Measurements from ENCODE around the gene COMT. TPM values are rescaled to one million over a fixed set of nuclear protein-coding genes. Genes with fewer than 3 reads are reported as not detected.

COMT gene
- total RNA-seq, 2 experiments from 2014 or later = 11.3 to 11.4 TPM

DNA sequence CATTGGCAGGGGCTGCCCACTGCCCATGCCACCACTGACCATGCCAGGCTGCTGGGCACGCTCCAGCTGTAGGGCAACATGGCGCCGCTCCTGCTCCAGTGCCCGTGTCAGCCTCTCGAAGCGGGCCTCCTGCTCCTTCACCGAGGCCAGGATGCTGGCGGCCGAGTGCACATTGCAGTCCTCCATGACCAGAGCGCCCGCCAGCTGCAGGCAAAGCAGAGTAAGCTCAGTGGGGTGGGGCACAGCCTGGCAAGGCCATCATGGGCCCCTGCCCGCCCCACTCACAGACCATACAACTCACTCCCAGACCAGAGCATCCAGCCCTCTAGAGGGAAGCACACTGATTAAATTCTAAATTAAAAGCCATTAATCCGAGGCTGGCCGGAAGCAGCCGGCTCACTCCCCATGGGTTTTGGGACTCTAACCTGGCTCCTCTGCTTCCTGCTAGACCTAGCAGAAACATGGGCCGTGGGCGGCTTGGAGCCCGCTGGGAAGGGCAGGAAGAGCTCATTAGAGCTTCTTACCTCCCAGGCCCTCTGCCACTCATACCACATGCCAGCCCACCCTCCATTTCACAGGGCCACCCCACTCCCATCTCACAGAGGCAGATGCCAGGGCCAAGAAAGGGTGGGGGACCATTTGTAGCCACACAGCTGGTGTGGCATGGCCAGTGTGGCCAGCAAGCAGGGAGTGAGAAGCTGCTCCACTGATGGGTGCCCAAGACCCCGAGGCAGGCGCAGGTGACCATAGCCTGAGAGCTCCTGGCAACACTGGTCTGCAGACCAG, 49.2 kb downstream of the COMT start:
- no peak overlapping the region for H3K27ac Mint-ChIP-seq

DNA sequence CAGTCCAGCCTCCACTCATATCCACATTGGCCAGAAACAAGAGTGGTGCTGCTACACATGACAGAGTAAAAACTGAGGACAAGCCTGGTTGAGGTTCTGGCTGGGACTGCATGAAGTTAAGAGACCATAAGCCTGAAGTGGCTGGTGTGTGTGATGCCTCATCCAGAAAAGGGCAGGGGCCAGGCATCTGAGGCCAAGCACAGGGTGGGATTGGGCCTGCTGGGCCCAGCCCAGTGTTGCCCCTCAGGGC, 49.7 kb downstream of the COMT start:
- H3K36me3 Mint-ChIP-seq (ENCODE audit: low read depth) = no peaks in the 10 kb centered on the region
- H3K4me1 Mint-ChIP-seq (ENCODE audit: low read depth) = no peaks in the 10 kb centered on the region
- TF ChIP-seq, protein P1, sequence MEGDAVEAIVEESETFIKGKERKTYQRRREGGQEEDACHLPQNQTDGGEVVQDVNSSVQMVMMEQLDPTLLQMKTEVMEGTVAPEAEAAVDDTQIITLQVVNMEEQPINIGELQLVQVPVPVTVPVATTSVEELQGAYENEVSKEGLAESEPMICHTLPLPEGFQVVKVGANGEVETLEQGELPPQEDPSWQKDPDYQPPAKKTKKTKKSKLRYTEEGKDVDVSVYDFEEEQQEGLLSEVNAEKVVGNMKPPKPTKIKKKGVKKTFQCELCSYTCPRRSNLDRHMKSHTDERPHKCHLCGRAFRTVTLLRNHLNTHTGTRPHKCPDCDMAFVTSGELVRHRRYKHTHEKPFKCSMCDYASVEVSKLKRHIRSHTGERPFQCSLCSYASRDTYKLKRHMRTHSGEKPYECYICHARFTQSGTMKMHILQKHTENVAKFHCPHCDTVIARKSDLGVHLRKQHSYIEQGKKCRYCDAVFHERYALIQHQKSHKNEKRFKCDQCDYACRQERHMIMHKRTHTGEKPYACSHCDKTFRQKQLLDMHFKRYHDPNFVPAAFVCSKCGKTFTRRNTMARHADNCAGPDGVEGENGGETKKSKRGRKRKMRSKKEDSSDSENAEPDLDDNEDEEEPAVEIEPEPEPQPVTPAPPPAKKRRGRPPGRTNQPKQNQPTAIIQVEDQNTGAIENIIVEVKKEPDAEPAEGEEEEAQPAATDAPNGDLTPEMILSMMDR (IDR thresholded peaks at IDR 0.05) = no peak
- H3K4me3 Mint-ChIP-seq = no peak overlapping the region
- ATAC-seq (ENCODE audit: poor library complexity) (no peak), DNase-seq (no peak)
- Histone ChIP-seq H3K9me3 (ENCODE audit: control insufficient read depth in 1 of 2, insufficient read depth in 1 of 2, low read length in 2 of 2) (no peaks in the 10 kb centered on the region), H3K4me3 (ENCODE audit: low read length) (no peak overlapping the region), H3K27me3 (ENCODE audit: control insufficient read depth in 1 of 2, insufficient read depth in 2 of 2, low read length in 2 of 2) (no peaks in the 10 kb centered on the region), H3K27ac (ENCODE audit: low read depth in 1 of 2, low read length in 2 of 2) (no peak overlapping the region), H3K4me1 (ENCODE audit: insufficient read depth, low read length) (peaks cover 10% of the 10 kb centered on the region), H3K36me3 (ENCODE audit: insufficient read depth, low read length) (no peaks in the 10 kb centered on the region)
- intact Hi-C loops (cut with DNase I, micrococcal nuclease) = no loop called here
- CTCF ChIA-PET = no interaction called here
- no peaks in the 10 kb centered on the region for H3K27me3 Mint-ChIP-seq
- POLR2A ChIA-PET = no interaction called here
- H3K27ac Mint-ChIP-seq = no peak overlapping the region
- no peaks in the 10 kb centered on the region for H3K9me3 Mint-ChIP-seq

More for the DNA sequence above, 49.2 kb downstream of the COMT start:
- intact Hi-C loops (cut with DNase I, micrococcal nuclease) = no loop called here
- H3K27me3 ChIP-seq (ENCODE audit: control insufficient read depth in 1 of 2, insufficient read depth in 2 of 2, low read length in 2 of 2) = no peaks in the 10 kb centered on the region
- peaks cover 15% of the 10 kb centered on the region for H3K4me1 ChIP-seq (ENCODE audit: insufficient read depth, low read length)
- ChIA-PET CTCF (no interaction called here), POLR2A (no interaction called here)
- no peaks in the 10 kb centered on the region for H3K9me3 Mint-ChIP-seq
- TF ChIP-seq, protein P1 (IDR thresholded peaks at IDR 0.05) = no peak
- H3K36me3 ChIP-seq (ENCODE audit: insufficient read depth, low read length) = no peaks in the 10 kb centered on the region
- no peaks in the 10 kb centered on the region for H3K4me1 Mint-ChIP-seq (ENCODE audit: low read depth)
- no peak overlapping the region for H3K27ac ChIP-seq (ENCODE audit: low read depth in 1 of 2, low read length in 2 of 2)
- H3K4me3 Mint-ChIP-seq = no peak overlapping the region
- DNase-seq (no peak), ATAC-seq (ENCODE audit: poor library complexity) (no peak)
- H3K36me3 Mint-ChIP-seq (ENCODE audit: low read depth) = no peaks in the 10 kb centered on the region
- H3K9me3 ChIP-seq (ENCODE audit: control insufficient read depth in 1 of 2, insufficient read depth in 1 of 2, low read length in 2 of 2) = no peaks in the 10 kb centered on the region
- H3K27me3 Mint-ChIP-seq = no peaks in the 10 kb centered on the region
- no peak overlapping the region for H3K4me3 ChIP-seq (ENCODE audit: low read length)

DNA sequence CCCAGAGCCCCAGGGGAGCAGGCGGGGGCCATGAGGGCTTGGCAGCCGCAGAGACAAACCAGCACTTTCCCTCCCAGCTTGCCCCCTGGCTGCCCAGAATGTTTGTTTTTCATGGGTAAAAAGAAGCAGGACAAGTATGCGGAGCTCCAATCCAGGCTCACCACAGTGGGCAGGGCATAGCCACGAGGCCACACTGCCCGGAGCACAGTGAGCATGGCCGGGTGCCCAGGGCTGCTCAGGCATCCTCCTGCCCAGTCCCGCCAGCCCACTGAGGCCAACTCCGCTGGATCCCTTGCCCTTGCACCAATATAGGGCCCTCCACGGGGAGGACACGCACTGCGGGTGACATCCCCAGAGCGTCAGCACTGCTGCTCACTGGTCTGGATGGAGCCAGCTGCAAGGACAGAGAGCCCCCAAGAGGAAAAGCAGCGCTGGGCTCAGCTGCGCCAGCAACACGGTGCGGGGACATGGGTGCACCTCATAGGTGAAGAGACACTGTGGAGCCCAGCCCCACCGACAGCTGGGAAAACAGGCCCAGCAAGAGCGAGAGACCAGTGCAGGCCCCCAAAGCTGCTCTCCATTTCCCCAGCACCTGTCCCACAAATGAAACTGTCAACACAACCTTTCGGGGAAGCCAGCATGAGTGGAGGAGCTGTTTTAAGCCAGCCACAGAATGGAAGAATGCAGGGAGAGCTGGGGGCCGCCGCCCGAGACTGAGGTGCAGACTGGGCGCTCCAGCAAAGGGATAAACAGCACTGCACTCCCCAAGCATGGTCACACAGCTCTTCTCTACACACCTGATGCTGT, 50.3 kb downstream of the COMT start:
- CTCF ChIA-PET = no interaction called here
- Mint-ChIP-seq H3K36me3 (ENCODE audit: low read depth) (no peaks in the 10 kb centered on the region), H3K27ac (no peak overlapping the region), H3K9me3 (no peaks in the 10 kb centered on the region), H3K4me1 (ENCODE audit: low read depth) (no peaks in the 10 kb centered on the region), H3K27me3 (no peaks in the 10 kb centered on the region), H3K4me3 (no peak overlapping the region)
- TF ChIP-seq, protein P1 (IDR thresholded peaks at IDR 0.05) = no peak
- DNase-seq = no peak
- ATAC-seq (ENCODE audit: poor library complexity) = no peak
- intact Hi-C loops (cut with DNase I, micrococcal nuclease) = no loop called here
- no peak overlapping the region for H3K27ac ChIP-seq (ENCODE audit: low read depth in 1 of 2, low read length in 2 of 2)
- no peak overlapping the region for H3K4me3 ChIP-seq (ENCODE audit: low read length)
- H3K27me3 ChIP-seq (ENCODE audit: control insufficient read depth in 1 of 2, insufficient read depth in 2 of 2, low read length in 2 of 2) = no peaks in the 10 kb centered on the region
- H3K9me3 ChIP-seq (ENCODE audit: control insufficient read depth in 1 of 2, insufficient read depth in 1 of 2, low read length in 2 of 2) = no peaks in the 10 kb centered on the region
- peaks cover 5% of the 10 kb centered on the region for H3K4me1 ChIP-seq (ENCODE audit: insufficient read depth, low read length)
- POLR2A ChIA-PET = no interaction called here
- no peaks in the 10 kb centered on the region for H3K36me3 ChIP-seq (ENCODE audit: insufficient read depth, low read length)

Measured in CD4-positive, alpha-beta T cell (primary cell).